SK-N-SH treated with all-trans-retinoic acid at 6 μM for 48 hours (cell line): ENCODE results near the gene IQCK.

ENCODE experiments used
- ATAC-seq: fragments of 200-7000 bp; cut with Tn5 transposase; 3 replicates; pipeline ENCODE4 v1.9.1; 2020; ENCODE audit warnings: mild to moderate bottlenecking, moderate library complexity
- ARNTL ChIP-seq: fragments of 450-650 bp; formaldehyde crosslinking; IDR thresholded peaks from 2 replicates; pipeline ENCODE4 v1.5.0; 2020; ENCODE audit warnings: low read depth, mild to moderate bottlenecking, moderate library complexity, borderline replicate concordance
- BACH2 ChIP-seq: fragments of 250-450 bp; sonication (Bioruptor Pico); IDR thresholded peaks from 2 replicates; pipeline ENCODE4 v1.9.0; 2021; ENCODE audit warnings: mild to moderate bottlenecking, borderline replicate concordance
- CSDC2 ChIP-seq: fragments of 250-450 bp; sonication (Bioruptor Pico); IDR thresholded peaks from 2 replicates; pipeline ENCODE4 v1.5.0; 2020; ENCODE audit warnings: mild to moderate bottlenecking, moderate library complexity
- GLIS3 ChIP-seq: fragments of 250-450 bp; sonication (Bioruptor Pico); IDR thresholded peaks from 2 replicates; pipeline ENCODE4 v1.5.0; 2020; ENCODE audit warnings: mild to moderate bottlenecking, moderate library complexity
- ISL1 ChIP-seq: fragments of 250-450 bp; sonication (Bioruptor Pico); IDR thresholded peaks from 2 replicates; pipeline ENCODE4 v2.1.2; 2022; ENCODE audit warnings: mild to moderate bottlenecking, moderate library complexity
- OSR1 ChIP-seq: fragments of 250-450 bp; sonication (Bioruptor Pico); IDR thresholded peaks from 2 replicates; pipeline ENCODE4 v1.8.0; 2022; ENCODE audit warnings: moderate library complexity, mild to moderate bottlenecking, inconsistent platforms
- PPARA ChIP-seq: fragments of 250-450 bp; sonication (Bioruptor Pico); IDR thresholded peaks from 2 replicates; pipeline ENCODE4 v1.5.0; 2020; ENCODE audit warnings: mild to moderate bottlenecking, borderline replicate concordance
- RARB ChIP-seq: fragments of 250-450 bp; sonication (Bioruptor Pico); IDR thresholded peaks from 2 replicates; pipeline ENCODE4 v1.8.0; 2021; ENCODE audit warnings: mild to moderate bottlenecking, moderate library complexity
- TCF4 ChIP-seq: fragments of 250-450 bp; sonication (Bioruptor Pico); IDR thresholded peaks from 2 replicates; pipeline ENCODE4 v1.8.0; 2021; ENCODE audit warnings: mild to moderate bottlenecking, moderate library complexity, borderline replicate concordance
- ZC3H10 ChIP-seq: fragments of 250-450 bp; sonication (Bioruptor Pico); IDR thresholded peaks from 2 replicates; pipeline ENCODE4 v1.5.1; 2021; ENCODE audit warnings: mild to moderate bottlenecking, moderate library complexity
- ZFP3 ChIP-seq: fragments of 250-450 bp; sonication (Bioruptor Pico); IDR thresholded peaks from 2 replicates; pipeline ENCODE4 v1.5.0; 2020; ENCODE audit warnings: mild to moderate bottlenecking, moderate library complexity
- ZFP30 ChIP-seq: fragments of 450-650 bp; formaldehyde crosslinking; IDR thresholded peaks from 2 replicates; pipeline ENCODE4 v1.5.0; 2022; ENCODE audit warnings: mild to moderate bottlenecking, moderate library complexity
- ZNF70 ChIP-seq: fragments of 450-650 bp; formaldehyde crosslinking; IDR thresholded peaks from 2 replicates; pipeline ENCODE4 v1.5.0; 2020; ENCODE audit warnings: mild to moderate bottlenecking, moderate library complexity
- ZNF8 ChIP-seq: fragments of 450-650 bp; formaldehyde crosslinking; IDR thresholded peaks from 2 replicates; pipeline ENCODE4 v1.5.0; 2020; ENCODE audit warnings: mild to moderate bottlenecking, moderate library complexity
- TF ChIP-seq, protein P1 (sequence below): fragments of 250-450 bp; sonication (Bioruptor Pico); IDR thresholded peaks from 2 replicates; pipeline ENCODE4 v1.5.1; 2020; ENCODE audit warnings: low read depth, mild to moderate bottlenecking, moderate library complexity
- TF ChIP-seq, protein P2 (sequence below): fragments of 250-450 bp; sonication (Bioruptor Pico); IDR thresholded peaks from 2 replicates; pipeline ENCODE4 v1.8.0; 2021; ENCODE audit warnings: low read depth, mild to moderate bottlenecking, moderate library complexity, borderline replicate concordance
- TF ChIP-seq, protein P3 (sequence below): fragments of 250-450 bp; sonication (Bioruptor Pico); IDR thresholded peaks from 2 replicates; pipeline ENCODE4 v1.5.0; 2020; ENCODE audit warnings: mild to moderate bottlenecking, moderate library complexity
- TF ChIP-seq, protein P4 (sequence below): fragments of 250-450 bp; sonication (Bioruptor Pico); IDR thresholded peaks from 2 replicates; pipeline ENCODE4 v1.5.1; 2021; ENCODE audit warnings: mild to moderate bottlenecking, moderate library complexity
- TF ChIP-seq, protein P5 (sequence below): fragments of 250-450 bp; sonication (Bioruptor Pico); IDR thresholded peaks from 2 replicates; pipeline ENCODE4 v1.8.0; 2020; ENCODE audit warnings: mild to moderate bottlenecking, moderate library complexity, borderline replicate concordance

Gene IQCK

DNA sequence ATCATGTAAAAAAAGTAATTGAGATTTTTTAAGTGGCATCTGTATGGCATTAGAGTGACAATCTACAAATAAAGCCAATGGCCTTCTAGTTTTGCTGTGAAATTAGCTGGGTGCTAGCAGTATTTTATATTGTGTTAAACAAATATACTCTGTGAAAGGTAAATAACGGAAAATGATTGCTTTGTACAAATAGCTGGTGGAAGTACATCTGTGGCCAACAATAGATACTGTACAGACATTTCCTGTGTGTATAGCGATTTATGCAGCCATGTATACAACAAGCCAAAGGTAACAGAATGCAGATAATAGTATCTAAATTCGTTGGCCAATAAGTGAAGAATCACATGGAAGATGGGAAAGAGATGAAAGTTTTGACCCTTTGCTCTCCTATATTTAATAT lies 26.6 kb downstream of the IQCK start:
- ATAC-seq, result no peak

DNA sequence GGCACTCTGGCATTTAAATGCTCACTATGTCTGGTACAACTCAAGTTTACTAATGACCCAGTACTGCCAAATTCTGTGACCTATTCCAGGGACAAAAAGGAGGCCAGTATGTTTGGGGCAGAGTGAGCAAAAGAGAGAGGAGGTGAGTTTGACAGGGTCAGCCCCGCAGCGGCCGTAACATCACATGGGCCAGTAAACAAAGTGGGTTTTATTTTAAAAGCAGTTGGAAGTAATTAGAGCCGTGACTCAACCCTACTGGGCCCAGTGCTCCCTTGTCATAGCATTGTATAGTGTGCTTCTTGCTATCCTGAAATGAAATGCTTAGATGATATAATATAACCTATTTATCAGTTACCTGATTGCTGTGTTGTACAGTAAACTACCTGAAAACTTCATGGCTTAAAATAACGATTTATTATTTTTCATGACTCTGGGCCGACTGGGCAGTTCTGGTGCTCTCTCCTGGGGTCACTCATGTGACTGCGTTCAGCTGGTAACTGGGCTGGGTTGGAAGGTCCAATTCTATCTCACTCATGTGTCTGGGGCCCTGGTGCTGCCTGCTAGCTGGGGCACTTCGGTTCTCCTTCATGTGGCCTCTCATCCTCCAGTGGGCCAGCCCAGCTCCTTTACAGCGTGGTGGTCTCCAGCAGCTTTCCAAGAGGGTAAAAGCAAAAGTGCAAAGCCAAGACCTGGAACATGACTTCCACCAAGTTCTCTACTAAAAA lies 27.4 kb downstream of the IQCK start:
- peak; percentile 92 for ATAC-seq

More for the DNA sequence above, 26.6 kb downstream of the IQCK start:
- TF ChIP-seq ARNTL (no peak), PPARA (CRISPR knock-in tag) (no peak), ZNF70 (CRISPR knock-in tag) (no peak)
- TF ChIP-seq, protein P1, sequence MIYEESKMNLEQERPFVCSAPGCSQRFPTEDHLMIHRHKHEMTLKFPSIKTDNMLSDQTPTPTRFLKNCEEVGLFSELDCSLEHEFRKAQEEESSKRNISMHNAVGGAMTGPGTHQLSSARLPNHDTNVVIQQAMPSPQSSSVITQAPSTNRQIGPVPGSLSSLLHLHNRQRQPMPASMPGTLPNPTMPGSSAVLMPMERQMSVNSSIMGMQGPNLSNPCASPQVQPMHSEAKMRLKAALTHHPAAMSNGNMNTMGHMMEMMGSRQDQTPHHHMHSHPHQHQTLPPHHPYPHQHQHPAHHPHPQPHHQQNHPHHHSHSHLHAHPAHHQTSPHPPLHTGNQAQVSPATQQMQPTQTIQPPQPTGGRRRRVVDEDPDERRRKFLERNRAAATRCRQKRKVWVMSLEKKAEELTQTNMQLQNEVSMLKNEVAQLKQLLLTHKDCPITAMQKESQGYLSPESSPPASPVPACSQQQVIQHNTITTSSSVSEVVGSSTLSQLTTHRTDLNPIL (CRISPR knock-in tag), result no peak

DNA sequence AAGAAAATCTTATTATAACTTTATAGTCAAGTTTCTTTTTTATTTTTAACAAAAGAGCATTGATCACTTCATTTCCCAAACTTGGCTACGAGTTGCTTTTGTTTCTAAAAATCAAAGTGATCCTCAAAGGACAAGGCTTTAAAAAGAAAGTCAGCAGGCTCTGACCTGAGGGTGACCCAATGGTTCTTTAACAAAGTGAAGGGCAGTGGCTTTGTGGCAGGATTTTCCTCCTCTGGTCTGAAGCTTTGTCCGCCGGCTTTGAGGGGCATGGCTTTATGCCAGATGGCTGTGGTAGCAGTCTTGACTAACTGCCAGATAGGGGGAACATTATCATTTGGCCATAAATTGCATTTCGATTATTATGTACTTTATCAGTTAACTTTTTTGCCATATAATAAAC lies 28.5 kb downstream of the IQCK start:
- TF ChIP-seq, protein P2, sequence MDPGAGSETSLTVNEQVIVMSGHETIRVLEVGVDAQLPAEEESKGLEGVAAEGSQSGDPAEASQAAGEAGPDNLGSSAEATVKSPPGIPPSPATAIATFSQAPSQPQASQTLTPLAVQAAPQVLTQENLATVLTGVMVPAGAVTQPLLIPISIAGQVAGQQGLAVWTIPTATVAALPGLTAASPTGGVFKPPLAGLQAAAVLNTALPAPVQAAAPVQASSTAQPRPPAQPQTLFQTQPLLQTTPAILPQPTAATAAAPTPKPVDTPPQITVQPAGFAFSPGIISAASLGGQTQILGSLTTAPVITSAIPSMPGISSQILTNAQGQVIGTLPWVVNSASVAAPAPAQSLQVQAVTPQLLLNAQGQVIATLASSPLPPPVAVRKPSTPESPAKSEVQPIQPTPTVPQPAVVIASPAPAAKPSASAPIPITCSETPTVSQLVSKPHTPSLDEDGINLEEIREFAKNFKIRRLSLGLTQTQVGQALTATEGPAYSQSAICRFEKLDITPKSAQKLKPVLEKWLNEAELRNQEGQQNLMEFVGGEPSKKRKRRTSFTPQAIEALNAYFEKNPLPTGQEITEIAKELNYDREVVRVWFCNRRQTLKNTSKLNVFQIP (CRISPR knock-in tag), result no peak
- TF ChIP-seq OSR1, result no peak
- TF ChIP-seq ZC3H10 (CRISPR knock-in tag), result no peak
- no peak for TF ChIP-seq TCF4 (CRISPR knock-in tag)
- TF ChIP-seq BACH2 (CRISPR knock-in tag), result no peak
- no peak for TF ChIP-seq ZFP3 (CRISPR knock-in tag)
- TF ChIP-seq CSDC2 (CRISPR knock-in tag), result no peak
- TF ChIP-seq RARB (CRISPR knock-in tag), result no peak
- no peak for TF ChIP-seq ZNF70 (CRISPR knock-in tag)
- no peak for TF ChIP-seq ZFP30 (CRISPR knock-in tag)
- no peak for TF ChIP-seq GLIS3 (CRISPR knock-in tag)
- TF ChIP-seq ZNF8 (CRISPR knock-in tag), result no peak
- ATAC-seq, result no peak

More for the DNA sequence above, 27.4 kb downstream of the IQCK start:
- TF ChIP-seq, protein P3, sequence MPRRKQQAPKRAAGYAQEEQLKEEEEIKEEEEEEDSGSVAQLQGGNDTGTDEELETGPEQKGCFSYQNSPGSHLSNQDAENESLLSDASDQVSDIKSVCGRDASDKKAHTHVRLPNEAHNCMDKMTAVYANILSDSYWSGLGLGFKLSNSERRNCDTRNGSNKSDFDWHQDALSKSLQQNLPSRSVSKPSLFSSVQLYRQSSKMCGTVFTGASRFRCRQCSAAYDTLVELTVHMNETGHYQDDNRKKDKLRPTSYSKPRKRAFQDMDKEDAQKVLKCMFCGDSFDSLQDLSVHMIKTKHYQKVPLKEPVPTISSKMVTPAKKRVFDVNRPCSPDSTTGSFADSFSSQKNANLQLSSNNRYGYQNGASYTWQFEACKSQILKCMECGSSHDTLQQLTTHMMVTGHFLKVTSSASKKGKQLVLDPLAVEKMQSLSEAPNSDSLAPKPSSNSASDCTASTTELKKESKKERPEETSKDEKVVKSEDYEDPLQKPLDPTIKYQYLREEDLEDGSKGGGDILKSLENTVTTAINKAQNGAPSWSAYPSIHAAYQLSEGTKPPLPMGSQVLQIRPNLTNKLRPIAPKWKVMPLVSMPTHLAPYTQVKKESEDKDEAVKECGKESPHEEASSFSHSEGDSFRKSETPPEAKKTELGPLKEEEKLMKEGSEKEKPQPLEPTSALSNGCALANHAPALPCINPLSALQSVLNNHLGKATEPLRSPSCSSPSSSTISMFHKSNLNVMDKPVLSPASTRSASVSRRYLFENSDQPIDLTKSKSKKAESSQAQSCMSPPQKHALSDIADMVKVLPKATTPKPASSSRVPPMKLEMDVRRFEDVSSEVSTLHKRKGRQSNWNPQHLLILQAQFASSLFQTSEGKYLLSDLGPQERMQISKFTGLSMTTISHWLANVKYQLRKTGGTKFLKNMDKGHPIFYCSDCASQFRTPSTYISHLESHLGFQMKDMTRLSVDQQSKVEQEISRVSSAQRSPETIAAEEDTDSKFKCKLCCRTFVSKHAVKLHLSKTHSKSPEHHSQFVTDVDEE (CRISPR knock-in tag), result no peak
- TF ChIP-seq ISL1 (CRISPR knock-in tag), result 0 out of 2 replicates have a peak, but pooled peaks have one; percentile 35
- no peak for TF ChIP-seq ZNF70 (CRISPR knock-in tag)

DNA sequence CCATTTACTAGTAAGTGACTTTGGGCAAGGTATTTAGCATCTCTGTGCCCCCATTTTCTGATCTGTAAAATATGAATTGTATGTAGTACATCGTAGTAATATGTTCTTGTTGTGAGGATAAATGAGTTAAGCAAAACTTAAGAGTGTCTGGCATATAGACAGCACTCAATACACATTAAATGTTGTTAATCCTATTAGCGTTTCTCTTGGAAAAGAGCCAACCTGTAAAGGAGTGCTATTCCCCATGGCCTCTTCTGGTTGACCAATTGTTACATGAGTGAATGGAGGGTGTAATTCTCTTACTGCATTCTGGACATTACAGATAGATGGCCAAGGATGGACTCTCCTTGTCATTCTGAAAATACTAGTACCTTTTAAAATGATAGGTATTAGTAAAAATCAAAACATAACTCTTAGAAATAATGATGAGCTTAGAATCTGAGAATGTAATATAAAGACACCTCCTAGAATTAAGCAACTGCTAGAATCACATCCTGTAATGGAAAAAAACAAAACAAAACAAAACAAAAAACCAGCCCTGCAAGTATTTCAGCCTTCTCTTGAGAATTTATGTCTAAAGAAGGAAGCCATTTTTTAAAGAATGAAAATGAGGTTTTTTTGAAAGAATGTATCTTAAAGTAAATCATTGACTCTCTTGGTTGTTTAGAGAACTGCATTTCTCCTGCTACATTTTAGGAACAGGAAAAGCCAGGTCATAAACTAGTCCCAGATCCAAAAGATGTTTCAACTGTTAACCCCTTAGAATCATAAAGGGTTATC lies 30.5 kb downstream of the IQCK start:
- ATAC-seq, result no peak
- TF ChIP-seq BACH2 (CRISPR knock-in tag), result no peak
- TF ChIP-seq ISL1 (CRISPR knock-in tag), result peak; percentile 69

DNA sequence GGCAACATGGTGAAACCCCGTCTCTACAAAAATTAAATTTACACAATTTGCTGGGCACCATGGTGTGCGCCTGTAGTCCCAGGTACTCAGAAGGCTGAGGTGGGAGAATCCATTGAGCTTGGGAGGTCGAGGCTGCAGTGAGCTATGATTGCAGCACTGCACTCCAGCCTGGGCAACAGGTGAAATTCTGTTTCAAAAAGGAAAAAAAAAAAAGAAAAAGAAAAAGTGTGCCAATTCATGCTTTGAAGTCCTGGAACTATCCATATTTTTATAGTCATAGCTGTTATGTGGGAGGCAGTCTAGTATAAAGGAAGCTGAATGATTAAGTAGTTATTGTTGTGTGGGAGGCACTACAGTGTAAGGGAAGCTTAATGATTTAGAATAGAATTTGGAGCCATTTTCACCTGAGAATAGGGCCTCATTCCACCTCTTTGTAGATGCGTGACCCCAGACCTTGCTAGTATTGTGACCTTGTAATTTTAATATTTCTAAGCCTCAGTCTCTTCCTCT lies 31.6 kb downstream of the IQCK start:
- no peak for ATAC-seq
- TF ChIP-seq, protein P4, sequence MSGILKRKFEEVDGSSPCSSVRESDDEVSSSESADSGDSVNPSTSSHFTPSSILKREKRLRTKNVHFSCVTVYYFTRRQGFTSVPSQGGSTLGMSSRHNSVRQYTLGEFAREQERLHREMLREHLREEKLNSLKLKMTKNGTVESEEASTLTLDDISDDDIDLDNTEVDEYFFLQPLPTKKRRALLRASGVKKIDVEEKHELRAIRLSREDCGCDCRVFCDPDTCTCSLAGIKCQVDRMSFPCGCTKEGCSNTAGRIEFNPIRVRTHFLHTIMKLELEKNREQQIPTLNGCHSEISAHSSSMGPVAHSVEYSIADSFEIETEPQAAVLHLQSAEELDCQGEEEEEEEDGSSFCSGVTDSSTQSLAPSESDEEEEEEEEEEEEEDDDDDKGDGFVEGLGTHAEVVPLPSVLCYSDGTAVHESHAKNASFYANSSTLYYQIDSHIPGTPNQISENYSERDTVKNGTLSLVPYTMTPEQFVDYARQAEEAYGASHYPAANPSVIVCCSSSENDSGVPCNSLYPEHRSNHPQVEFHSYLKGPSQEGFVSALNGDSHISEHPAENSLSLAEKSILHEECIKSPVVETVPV (CRISPR knock-in tag), result no peak
- no peak for TF ChIP-seq ZNF8 (CRISPR knock-in tag)
- TF ChIP-seq GLIS3 (CRISPR knock-in tag), result no peak
- TF ChIP-seq, protein P5, sequence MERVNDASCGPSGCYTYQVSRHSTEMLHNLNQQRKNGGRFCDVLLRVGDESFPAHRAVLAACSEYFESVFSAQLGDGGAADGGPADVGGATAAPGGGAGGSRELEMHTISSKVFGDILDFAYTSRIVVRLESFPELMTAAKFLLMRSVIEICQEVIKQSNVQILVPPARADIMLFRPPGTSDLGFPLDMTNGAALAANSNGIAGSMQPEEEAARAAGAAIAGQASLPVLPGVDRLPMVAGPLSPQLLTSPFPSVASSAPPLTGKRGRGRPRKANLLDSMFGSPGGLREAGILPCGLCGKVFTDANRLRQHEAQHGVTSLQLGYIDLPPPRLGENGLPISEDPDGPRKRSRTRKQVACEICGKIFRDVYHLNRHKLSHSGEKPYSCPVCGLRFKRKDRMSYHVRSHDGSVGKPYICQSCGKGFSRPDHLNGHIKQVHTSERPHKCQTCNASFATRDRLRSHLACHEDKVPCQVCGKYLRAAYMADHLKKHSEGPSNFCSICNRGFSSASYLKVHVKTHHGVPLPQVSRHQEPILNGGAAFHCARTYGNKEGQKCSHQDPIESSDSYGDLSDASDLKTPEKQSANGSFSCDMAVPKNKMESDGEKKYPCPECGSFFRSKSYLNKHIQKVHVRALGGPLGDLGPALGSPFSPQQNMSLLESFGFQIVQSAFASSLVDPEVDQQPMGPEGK (CRISPR knock-in tag), result no peak
- no peak for TF ChIP-seq TCF4 (CRISPR knock-in tag)
- TF ChIP-seq, all 23 proteins: peak for 0
